C1 segment of cervical spinal cord (tissue), 14 donors: ENCODE measurements around the gene AKAIN1.

Experiments
- DNase-seq, 14 donors: peaks; one replicate each; lab custom pipeline; 2025; lab: John Stamatoyannopoulos, UW

AKAIN1 gene

GRCh38 chr18:5197032-5197434 is at the start of gene AKAIN1:
Gene AKAIN1, minus strand, starts transcription at chr18:5197257. Its CDS starts 204 bp downstream, at chr18:5197053.
- DNase-seq = peak in 6 of 14 donors; percentile 4 to 78 (median 10)

GRCh38 chr18:5244941-5245340 is 47.9 kb upstream of the AKAIN1 start:
- DNase-seq = no peak

GRCh38 chr18:5239447-5239846 is 42.4 kb upstream of the AKAIN1 start:
- no peak for DNase-seq

- peak in 7 of 14 donors; percentile 32 to 72 (median 56) for DNase-seq
Observed at GRCh38 chr18:5238371-5238976, 41.4 kb upstream of the AKAIN1 start.

GRCh38 chr18:5237723-5238370 is 40.8 kb upstream of the AKAIN1 start:
- DNase-seq = peak; percentile 78 to 99 (median 94)

GRCh38 chr18:5237083-5237722 is 40.1 kb upstream of the AKAIN1 start:
- DNase-seq = peak in 7 of 14 donors; percentile 20 to 86 (median 80)

GRCh38 chr18:5214583-5215351 is 17.7 kb upstream of the AKAIN1 start:
- DNase-seq = no peak

GRCh38 chr18:5207471-5208150 is 10.6 kb upstream of the AKAIN1 start:
- DNase-seq = no peak

GRCh38 chr18:5198311-5198710 is 1.3 kb upstream of the AKAIN1 start:
- no peak for DNase-seq

GRCh38 chr18:5197461-5197860 is 404 bp upstream of the AKAIN1 start:
- DNase-seq = peak in 1 of 14 donors; percentile 69

- DNase-seq = peak in 2 of 14 donors; percentile 22 to 86
Observed at GRCh38 chr18:5196253-5197031, 615 bp downstream of the AKAIN1 start.

- DNase-seq = peak in 1 of 14 donors; percentile 69
Observed at GRCh38 chr18:5195656-5196055, 1.4 kb downstream of the AKAIN1 start.

GRCh38 chr18:5180254-5180653 is 16.8 kb downstream of the AKAIN1 start:
- no peak for DNase-seq

GRCh38 chr18:5178519-5178918 is 18.5 kb downstream of the AKAIN1 start:
- no peak for DNase-seq

- no peak for DNase-seq
Observed at GRCh38 chr18:5175378-5175777, 21.7 kb downstream of the AKAIN1 start.

GRCh38 chr18:5173646-5174045 is 23.4 kb downstream of the AKAIN1 start:
- peak in 1 of 14 donors; percentile 78 for DNase-seq

- DNase-seq = peak in 1 of 14 donors; percentile 86
Observed at GRCh38 chr18:5173236-5173635, 23.8 kb downstream of the AKAIN1 start.

- DNase-seq = no peak
Observed at GRCh38 chr18:5167831-5168230, 29.2 kb downstream of the AKAIN1 start.

GRCh38 chr18:5166606-5167280 is 30.3 kb downstream of the AKAIN1 start:
- no peak for DNase-seq

- DNase-seq = peak in 1 of 14 donors; percentile 38
Observed at GRCh38 chr18:5164903-5165302, 32.2 kb downstream of the AKAIN1 start.
